GM12892 (cell line): ENCODE data around the gene NATD1.

ENCODE experiments used
- DNase-seq: peaks from one replicate; pipeline ENCODE4 v3.0.0; 2011; ENCODE audit not compliant: insufficient read length
- FAIRE-seq: peaks from 2 replicates; lab custom pipeline; 2011; peaks lifted over from hg19 to GRCh38; lab: Jason Lieb, UNC
- POLR2A ChIP-seq: IDR thresholded peaks from 2 replicates; pipeline ENCODE4 v1.6.1; 2011; ENCODE audit warnings: low read depth, low read length, control low read depth
- POLR2AphosphoS5 ChIP-seq: IDR thresholded peaks from 2 replicates; pipeline ENCODE4 v1.6.1; 2011; ENCODE audit warnings: low read depth, low read length, control low read depth
- TAF1 ChIP-seq: IDR thresholded peaks from 2 replicates; pipeline ENCODE4 v1.6.1; 2011; ENCODE audit warnings: low read depth, mild to moderate bottlenecking, control low read depth, low read length, borderline replicate concordance

Gene NATD1

GRCh38 chr17:21189361-21189760, 63.8 kb downstream of the NATD1 start:
- DNase-seq (no peak), FAIRE-seq (no peak)
- no peak for TF ChIP-seq POLR2A
- TF ChIP-seq TAF1: no peak
- no peak for TF ChIP-seq POLR2AphosphoS5
